ENCODE results near the gene NLGN4X.

NLGN4X gene

DNA sequence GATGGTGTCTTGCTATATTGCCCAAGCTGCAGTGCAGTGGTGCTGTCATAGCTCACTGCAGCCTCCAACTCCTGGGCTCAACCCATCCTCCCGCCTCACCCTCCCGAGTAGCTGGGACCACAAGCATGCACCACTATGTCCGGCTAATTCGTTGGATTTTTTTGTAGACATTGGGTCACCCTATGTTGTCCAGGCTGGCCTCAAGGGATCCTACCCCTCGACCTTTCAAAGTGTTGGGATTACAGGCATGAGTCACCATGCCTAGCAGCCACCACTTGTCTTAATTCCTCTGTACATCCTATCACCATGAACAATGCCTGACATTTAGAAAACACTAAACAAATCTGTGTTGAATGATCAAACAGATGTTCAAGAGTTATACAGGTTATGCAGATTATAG lies 76.7 kb downstream of the NLGN4X start:
- DNase-seq (ENCODE audit: low read depth), result no peak

DNA sequence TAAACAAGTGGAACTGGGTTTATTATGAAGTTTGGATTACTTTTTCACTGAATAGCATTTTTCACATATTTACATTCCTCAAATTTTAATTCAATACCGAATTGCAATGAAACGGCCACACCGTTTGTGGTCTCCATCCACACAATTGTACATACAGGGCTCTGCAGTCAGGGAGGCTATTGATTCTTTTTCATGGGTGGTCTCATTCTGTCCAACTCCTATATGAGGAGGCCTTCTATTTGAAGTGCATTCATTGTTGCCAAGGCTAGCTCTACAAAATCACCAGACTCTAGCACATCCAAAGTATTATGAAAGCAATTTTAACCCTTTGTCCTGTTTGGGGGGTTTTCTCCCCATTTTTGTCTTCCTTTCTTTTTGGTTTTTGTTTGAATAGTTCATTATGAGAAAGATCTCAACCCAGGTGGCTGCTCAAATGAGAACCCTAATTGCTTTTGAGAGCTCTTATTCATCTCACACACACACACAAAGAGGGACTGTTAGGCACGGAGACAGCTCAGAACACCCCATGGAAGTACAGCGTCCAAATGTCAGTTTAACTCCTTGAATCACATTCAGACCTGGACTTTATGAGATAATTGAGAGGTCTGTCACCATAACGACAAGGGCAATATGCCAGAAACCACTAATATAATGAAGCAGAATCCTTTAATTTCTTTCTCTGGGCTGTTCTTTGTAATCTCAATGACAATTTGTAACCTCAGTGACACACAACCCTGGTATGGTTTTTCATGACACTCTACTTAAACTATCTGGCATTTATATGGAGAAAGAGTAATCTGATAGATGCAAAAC lies 79.4 kb downstream of the NLGN4X start:
- no peak for DNase-seq (ENCODE audit: low read depth)

DNA sequence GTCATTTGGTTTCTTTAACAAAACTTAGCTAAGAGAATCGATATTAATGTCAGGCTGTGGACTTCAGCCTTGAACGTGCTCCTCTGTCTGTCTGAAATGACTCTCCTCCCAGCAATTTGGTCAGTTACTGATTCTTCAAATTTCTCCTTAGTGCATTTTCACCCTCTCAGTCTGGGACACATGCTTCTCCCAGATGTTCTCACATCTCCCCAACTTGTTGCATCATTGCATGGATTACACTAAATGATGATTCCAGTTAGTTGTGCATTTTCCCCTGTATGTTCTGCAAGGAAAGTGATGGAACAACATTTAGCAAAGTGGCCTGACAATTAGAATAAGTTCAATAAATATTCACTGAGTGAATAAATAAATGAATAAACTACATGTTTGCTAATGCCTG lies 94.4 kb downstream of the NLGN4X start:
- DNase-seq (ENCODE audit: low read depth), result no peak

DNA sequence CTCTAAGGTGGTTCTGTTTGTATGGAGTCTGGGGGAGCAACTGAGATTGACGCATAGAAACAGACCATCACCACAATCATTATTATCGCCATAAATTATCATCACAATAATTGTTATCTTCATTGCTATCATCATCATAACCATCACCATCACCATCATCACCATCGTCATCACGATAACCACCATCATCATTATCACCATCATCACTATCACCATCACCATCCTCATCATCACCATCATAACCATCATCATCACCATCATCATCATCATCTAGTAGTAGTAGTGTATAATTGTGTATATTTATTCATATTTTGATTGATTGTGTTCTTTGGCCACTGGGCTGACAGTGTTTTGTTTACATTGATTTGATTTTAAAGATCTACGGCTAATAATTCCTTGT lies 95.7 kb downstream of the NLGN4X start:
- DNase-seq (ENCODE audit: low read depth), result no peak

DNA sequence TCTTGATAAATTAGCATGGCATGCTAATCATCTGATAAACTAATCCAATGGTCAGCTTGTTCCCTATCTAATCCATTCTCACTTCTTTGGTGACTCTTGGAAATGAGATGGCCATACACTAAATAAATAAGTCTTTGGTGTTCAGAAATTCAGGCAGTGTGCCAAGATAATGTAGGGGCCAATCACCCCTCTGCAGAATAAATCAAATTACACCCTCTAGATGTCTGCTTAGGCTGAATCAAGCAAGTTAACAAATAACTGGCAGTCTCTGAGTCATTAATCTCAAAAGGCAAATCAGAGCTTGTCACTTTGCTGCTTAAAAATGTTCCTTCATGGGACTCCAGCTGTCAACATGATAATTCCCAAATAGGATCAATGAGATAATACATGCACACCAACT lies 97.4 kb downstream of the NLGN4X start:
- no peak for DNase-seq (ENCODE audit: low read depth)

DNA sequence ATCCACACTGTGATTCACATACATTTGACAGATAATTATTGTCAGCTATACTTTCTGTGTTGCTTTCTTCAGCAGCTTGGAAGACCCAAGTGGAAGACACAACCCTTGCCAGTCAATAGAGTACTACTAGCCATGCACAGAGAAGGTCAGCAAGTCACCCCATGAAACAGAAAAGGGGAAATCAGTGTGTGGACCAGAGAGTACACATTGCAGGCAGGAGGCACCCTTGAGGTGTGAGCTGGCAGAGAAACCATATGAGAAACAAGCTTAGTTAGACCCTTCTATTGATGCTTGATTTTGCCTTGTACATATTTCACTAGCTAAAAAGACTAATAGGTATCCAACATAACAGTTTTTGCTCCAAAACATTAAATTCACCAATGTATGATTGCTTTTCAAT lies 99.5 kb downstream of the NLGN4X start:
- DNase-seq (ENCODE audit: low read depth), result no peak

GRCh38 chrX:6120329-6120728 lies 108.3 kb downstream of the NLGN4X start:
- DNase-seq (ENCODE audit: low read depth), result no peak

GRCh38 chrX:6095469-6095868 lies 133.2 kb downstream of the NLGN4X start:
- DNase-seq (ENCODE audit: low read depth), result no peak

- no peak for DNase-seq (ENCODE audit: low read depth)
These were observed 154.1 kb downstream of the NLGN4X start for GRCh38 chrX:6074532-6074931.

DNA sequence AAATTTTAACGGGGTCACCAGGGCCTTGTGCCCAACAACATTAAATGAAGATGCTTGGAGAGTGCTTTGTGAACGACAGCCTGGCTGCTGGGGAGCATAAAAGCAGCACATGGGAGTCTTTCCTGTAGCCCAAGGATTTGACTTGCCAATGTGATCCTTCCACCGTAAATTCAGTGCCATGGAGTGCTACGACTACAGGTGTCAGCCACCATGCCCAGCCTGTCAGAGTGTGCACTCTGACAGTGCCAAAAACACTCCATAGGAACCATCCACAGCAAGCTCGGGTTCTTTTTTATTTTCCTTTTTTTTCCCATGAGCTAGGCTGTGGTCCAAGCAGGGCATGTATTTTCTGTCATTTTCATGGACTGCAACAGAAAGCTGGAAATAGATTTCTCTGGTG lies 156.9 kb downstream of the NLGN4X start:
- no peak for DNase-seq (ENCODE audit: low read depth)

- no peak for DNase-seq (ENCODE audit: low read depth)
These were observed 161.1 kb downstream of the NLGN4X start for GRCh38 chrX:6067600-6067999.

GRCh38 chrX:6053141-6053540 lies 175.5 kb downstream of the NLGN4X start:
- DNase-seq (ENCODE audit: low read depth), result no peak

DNA sequence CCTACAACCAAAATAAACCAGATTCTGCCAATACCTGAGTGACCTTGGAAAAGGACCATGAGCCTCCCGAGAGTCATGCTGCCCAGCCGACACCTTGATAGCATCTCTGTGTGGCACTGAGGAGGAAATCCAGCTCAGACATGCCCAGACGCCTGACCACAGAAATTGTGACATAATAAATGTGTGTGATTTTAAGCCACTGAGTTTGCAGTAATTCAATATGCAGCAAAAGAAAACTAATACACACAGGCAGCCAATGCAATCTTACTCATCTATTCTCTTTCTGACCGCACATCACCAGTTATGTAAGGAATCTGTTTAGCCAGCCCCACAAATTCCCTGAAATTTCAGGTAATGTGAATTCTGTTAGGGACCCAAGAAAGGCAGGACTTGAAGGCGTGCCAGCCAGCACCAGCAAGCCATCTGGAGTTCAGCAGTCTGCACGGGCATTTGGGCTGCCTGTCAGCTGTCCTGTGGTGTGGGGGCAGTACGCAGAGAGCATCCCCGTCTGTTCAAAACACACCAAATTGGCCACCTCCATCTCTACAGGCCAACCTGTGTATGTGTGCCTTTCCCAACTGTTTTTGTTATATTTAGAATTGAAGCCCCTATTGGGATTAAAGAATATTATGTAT lies 176.4 kb downstream of the NLGN4X start:
- DNase-seq (ENCODE audit: low read depth), result no peak

DNA sequence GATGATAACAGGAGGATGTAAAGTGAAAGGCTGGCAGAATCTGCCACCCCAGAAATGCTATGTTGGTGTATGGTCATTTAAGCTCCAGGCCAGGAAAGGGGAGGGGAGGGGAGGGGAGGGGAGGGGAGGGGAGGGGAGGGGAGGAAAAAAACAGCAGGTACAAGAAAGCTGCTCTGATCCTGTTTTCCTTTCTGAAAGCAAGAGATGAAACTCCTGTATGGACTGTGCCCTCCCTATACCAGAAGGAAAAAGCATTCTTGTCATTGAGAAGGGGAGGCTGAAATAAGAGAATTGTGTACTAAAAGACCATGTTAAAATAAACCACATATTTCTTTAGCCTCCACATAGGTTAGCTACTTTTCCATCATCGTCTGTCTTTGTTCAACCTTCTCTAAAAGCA lies 179.5 kb downstream of the NLGN4X start:
- no peak for DNase-seq (ENCODE audit: low read depth)

- DNase-seq (ENCODE audit: low read depth), result peak; percentile 16
These were observed 187.0 kb downstream of the NLGN4X start for GRCh38 chrX:6041630-6042029.

DNA sequence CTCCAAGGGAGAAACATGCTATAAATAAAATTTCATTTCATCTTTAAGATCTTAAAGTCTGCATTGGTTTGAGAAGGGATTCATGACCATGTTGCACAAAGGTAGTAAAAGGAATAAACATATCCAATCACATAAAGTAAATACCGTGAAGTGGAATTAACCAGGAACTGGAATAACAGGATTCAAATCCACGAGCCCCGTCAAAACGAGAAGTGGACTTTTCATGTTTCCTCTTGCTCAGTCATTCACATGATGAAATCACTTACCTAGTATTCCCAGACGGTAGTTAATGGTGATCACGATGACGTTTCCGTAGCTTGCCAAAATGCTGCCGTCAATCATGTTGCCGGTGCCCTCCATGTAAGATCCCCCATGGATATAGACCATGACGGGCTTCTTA lies 199.7 kb downstream of the NLGN4X start:
- DNase-seq (ENCODE audit: low read depth), result no peak

DNA sequence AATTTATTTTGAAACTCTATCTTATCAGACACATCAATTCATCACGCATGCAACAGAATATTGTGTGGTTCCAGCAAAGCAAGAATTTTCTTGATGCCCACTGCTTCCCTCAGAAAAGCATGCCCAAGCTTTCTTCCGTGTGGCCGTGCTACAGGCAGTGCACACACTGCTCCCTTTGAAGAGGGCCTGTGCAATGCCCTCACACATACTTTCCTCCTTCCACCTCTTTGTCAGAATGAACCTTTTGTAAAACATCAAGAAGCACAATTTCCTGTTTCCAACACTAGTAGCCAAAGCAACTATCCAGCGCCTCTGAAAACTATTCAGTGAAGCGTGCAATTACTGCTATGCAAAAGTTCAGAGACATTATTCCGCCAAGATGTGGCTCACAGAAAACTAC lies 201.7 kb downstream of the NLGN4X start:
- no peak for DNase-seq (ENCODE audit: low read depth)

DNA sequence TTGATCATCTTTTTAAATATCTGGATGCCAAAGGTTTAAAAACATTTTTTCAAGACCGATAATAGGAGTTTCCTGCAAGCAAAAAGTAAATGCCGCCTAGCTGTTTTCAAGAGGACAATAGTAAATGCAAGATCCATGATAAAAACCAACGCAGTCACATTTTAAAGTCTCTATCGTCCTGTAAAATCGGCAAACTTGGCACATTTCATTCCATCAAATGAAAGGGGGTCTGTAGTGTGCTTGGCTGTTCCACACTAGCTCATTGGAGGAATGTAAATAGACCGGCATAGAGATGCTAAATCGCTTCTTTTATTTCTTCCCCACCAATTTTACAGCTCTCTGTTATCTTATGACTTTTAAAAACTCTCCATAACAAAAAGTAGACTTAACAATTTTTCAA lies 202.2 kb downstream of the NLGN4X start:
- no peak for DNase-seq (ENCODE audit: low read depth)

- peak; percentile 5 for DNase-seq (ENCODE audit: low read depth)
These were observed 204.5 kb downstream of the NLGN4X start for GRCh38 chrX:6024204-6024603.

GRCh38 chrX:6021316-6022091 lies 207.2 kb downstream of the NLGN4X start:
- DNase-seq (ENCODE audit: low read depth), result peak; percentile 25

GRCh38 chrX:6019076-6019475 lies 209.6 kb downstream of the NLGN4X start:
- DNase-seq (ENCODE audit: low read depth), result no peak

- DNase-seq (ENCODE audit: low read depth), result no peak
These were observed 213.2 kb downstream of the NLGN4X start for GRCh38 chrX:6015423-6015822.

DNA sequence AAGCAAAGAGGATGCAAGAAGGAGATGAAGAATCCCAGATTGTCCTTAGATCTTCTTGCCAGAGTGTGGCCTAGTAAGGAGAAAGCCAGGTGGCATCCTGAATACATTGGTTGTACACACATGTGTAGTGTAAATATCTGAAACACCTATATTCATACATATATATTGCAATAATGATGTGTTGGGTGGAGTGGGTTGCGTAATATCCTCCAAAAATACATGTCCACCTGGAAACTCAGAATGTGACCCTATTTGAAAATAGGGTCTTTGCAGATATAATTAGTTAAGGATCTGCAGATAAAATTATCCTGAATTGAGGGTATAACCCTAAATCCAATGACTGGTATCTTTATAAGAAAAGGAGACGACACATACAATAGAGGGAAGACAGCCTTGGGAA lies 216.3 kb downstream of the NLGN4X start:
- DNase-seq (ENCODE audit: low read depth), result no peak
